RWPE2 (cell line): ENCODE data around the gene ARAP1.

Source experiments
- ATAC-seq: fragments of 200-7000 bp; cut with Tn5 transposase; 3 replicates; pipeline ENCODE4 v1.9.1; 2021; ENCODE audit warnings: low read depth
- DNase-seq: peaks from one replicate; pipeline ENCODE4 v3.0.0-alpha.2; 2020; ENCODE audit warnings: low spot score
- H3K27ac ChIP-seq: fragments of 450-650 bp; 2 replicates; pipeline ENCODE4 v1.5.1; 2017; ENCODE audit warnings: mild to moderate bottlenecking; ENCODE audit not compliant: poor library complexity, severe bottlenecking
- H3K27me3 ChIP-seq: fragments of 250-450 bp; sonication (Bioruptor Pico); 2 replicates; pipeline ENCODE4 v1.5.1; 2021; ENCODE audit warnings: mild to moderate bottlenecking, moderate library complexity; ENCODE audit not compliant: insufficient read depth, poor library complexity, severe bottlenecking
- H3K36me3 ChIP-seq: fragments of 250-450 bp; sonication (Bioruptor Pico); 2 replicates; pipeline ENCODE4 v1.5.1; 2020; ENCODE audit warnings: low read depth, mild to moderate bottlenecking, moderate library complexity
- H3K4me1 ChIP-seq: fragments of 250-450 bp; sonication (Bioruptor Pico); 2 replicates; pipeline ENCODE4 v1.5.1; 2021; ENCODE audit warnings: mild to moderate bottlenecking, moderate library complexity; ENCODE audit not compliant: insufficient read depth, poor library complexity, severe bottlenecking
- H3K4me3 ChIP-seq: fragments of 250-450 bp; sonication (Bioruptor Pico); 2 replicates; pipeline ENCODE4 v1.5.1; 2021; ENCODE audit warnings: mild to moderate bottlenecking, moderate library complexity; ENCODE audit not compliant: severe bottlenecking
- H3K9me3 ChIP-seq: fragments of 250-450 bp; sonication (Bioruptor Pico); 2 replicates; pipeline ENCODE4 v1.5.1; 2021; ENCODE audit warnings: mild to moderate bottlenecking, moderate library complexity; ENCODE audit not compliant: severe bottlenecking
- CTCF ChIP-seq: fragments of 450-650 bp; IDR thresholded peaks from one replicate; pipeline ENCODE4 v1.5.1; 2017; ENCODE audit warnings: mild to moderate bottlenecking, moderate library complexity; ENCODE audit not compliant: poor library complexity, severe bottlenecking

Gene ARAP1

GRCh38 chr11:72732329-72732728 is 19.9 kb downstream of the ARAP1 start:
- Histone ChIP-seq H3K4me1 (peaks cover 20% of the 10 kb centered on the region), H3K27ac (no peak overlapping the region), H3K27me3 (no peaks in the 10 kb centered on the region), H3K36me3 (no peaks in the 10 kb centered on the region), H3K9me3 (no peaks in the 10 kb centered on the region), H3K4me3 (no peak overlapping the region)
- ATAC-seq (no peak), DNase-seq (no peak)
- no peak for TF ChIP-seq CTCF

- Histone ChIP-seq H3K27me3 (no peaks in the 10 kb centered on the region), H3K27ac (no peak overlapping the region)
- no peak for ATAC-seq
Measured at GRCh38 chr11:72730737-72731136, 21.5 kb downstream of the ARAP1 start.

GRCh38 chr11:72730243-72730642 is 22.0 kb downstream of the ARAP1 start:
- Histone ChIP-seq H3K27me3 (no peaks in the 10 kb centered on the region), H3K4me3 (no peak overlapping the region), H3K36me3 (no peaks in the 10 kb centered on the region), H3K4me1 (no peaks in the 10 kb centered on the region), H3K9me3 (no peaks in the 10 kb centered on the region), H3K27ac (no peak overlapping the region)
- no peak for TF ChIP-seq CTCF
- ATAC-seq = no peak
- DNase-seq = no peak

More at GRCh38 chr11:72730737-72731136, 21.5 kb downstream of the ARAP1 start:
- Histone ChIP-seq H3K9me3 (no peaks in the 10 kb centered on the region), H3K4me1 (peaks cover 5% of the 10 kb centered on the region), H3K4me3 (no peak overlapping the region), H3K36me3 (no peaks in the 10 kb centered on the region)
- no peak for DNase-seq
- no peak for TF ChIP-seq CTCF

- Histone ChIP-seq H3K36me3 (no peaks in the 10 kb centered on the region; the same call in 1 of the 2 replicates), H3K9me3 (no peaks in the 10 kb centered on the region), H3K4me3 (no peak overlapping the region), H3K27me3 (no peaks in the 10 kb centered on the region), H3K4me1 (peaks cover 9% of the 10 kb centered on the region), H3K27ac (no peak overlapping the region)
- DNase-seq = no peak
- ATAC-seq = no peak
- no peak for TF ChIP-seq CTCF
Measured at GRCh38 chr11:72727521-72727920, 24.7 kb downstream of the ARAP1 start.

GRCh38 chr11:72726266-72727220 is 25.7 kb downstream of the ARAP1 start:
- H3K4me3 ChIP-seq = no peak overlapping the region
- no peak for DNase-seq
- 0 out of 3 replicates have a peak, but pooled peaks have one; percentile 8 for ATAC-seq

More at GRCh38 chr11:72726266-72727220, 25.7 kb downstream of the ARAP1 start:
- Histone ChIP-seq H3K36me3 (no peaks in the 10 kb centered on the region; the same call in 1 of the 2 replicates), H3K9me3 (no peaks in the 10 kb centered on the region), H3K27me3 (no peaks in the 10 kb centered on the region), H3K4me1 (peaks cover 9% of the 10 kb centered on the region), H3K27ac (peak overlapping the region; percentile 9)
- no peak for TF ChIP-seq CTCF
